Umbilical cord (tissue), 2 donors: ENCODE data around the gene MTA1. TPM values are rescaled to one million over a fixed set of nuclear protein-coding genes. Genes with fewer than 3 reads are reported as not detected.

ENCODE experiments used
- DNase-seq: peaks from one replicate; pipeline ENCODE4 v3.0.0-alpha.2; 2015; ENCODE audit warnings: low spot score
- total RNA-seq: library from RNA; depleted of rRNA; stranded (reverse); fragments of >200 nt; gene quantifications from one replicate; pipeline ENCODE4 v1.2.3, GENCODE V29; 2014; ENCODE audit warnings: low replicate concordance; ENCODE audit not compliant: insufficient read depth

The MTA1 gene
- 30.3 TPM for total RNA-seq

DNA sequence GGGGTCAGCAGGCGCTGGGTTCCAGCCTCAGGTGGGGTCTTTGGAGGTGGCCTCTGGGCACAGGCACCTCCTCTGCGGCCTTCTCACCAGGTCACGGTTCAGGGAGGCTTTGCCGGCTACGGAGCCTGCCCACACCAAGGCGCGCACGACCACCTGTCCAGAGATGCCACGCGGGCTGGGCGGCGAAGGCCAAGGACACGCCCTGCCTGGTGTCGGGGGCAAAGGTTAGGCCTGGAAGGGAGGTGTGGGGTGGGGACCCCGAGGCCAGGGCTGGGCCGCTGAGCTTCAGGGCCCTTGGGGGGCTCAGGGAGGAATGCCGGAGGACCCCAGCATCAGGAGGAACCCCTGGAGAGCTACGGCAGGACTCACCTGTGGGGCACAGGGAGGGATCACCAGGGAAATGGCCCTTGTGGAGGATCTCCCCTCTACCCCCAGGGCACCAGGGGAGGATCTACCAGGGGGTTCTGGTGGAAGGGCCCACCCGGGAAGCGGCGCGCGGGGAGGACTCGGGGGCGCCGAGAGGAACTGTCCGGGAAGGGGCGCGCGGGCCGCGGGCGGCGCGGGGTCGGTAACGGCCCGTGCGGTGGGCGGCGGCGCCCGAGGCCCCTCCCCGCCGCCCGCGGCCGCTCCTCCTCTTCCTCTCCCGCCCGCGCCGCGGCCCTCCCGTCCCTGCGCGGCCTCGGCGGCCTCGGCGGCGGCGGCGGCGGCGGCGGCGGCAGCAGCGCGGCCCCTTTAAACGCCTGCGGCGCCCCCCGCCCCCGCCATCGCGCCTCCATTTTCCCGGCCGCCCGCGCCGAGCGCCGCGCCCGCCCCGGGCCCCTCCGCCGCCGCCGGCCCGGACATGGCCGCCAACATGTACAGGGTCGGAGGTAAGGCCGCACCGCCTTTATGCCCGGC, at the start of gene MTA1:
MTA1 (plus strand) TSS at position 633 of the 897 bp plus-strand sequence; CDS start at position 842, 209 bp downstream.
- peak; percentile 45 for DNase-seq

DNA sequence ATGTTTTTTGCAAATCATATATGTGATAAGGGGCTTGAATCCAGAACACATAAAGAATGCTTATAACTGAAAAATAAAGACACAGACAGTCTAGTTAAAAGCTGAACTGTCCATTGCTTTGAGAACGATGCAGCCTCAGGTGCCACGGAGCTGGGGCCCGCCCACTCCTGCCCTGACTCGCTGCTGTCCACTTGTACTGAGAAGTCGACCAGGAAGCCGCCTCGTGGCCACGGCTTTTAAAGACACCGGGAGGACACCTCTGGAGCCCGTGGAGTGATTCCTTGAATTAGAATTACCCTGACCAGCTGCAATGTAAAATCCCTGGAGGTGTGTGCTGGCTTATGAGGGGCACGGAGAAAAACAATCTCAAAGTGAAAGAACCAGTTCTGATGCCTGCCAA, 45.2 kb upstream of the MTA1 start:
- no peak for DNase-seq

DNA sequence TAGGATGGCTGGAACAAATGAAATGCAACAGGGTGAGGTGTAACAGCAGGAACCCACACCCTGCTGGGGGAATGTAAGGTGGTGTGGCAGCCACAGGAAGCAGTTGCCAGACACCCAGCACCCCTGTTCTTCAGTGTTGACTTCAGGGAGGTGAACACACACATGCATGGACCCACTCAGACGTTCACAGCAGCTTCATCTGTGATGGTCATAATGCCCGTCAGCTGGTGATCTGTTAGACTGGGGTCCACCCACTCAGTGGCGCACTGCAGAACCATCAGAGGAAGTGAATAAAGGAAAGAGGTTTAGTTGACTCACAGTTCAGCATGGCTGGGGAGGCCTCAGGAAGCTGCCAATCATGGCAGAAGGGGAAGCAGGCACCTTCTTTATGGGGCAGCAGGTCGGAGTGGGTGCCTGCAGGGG, 44.0 kb upstream of the MTA1 start:
- DNase-seq = no peak

- no peak for DNase-seq
These were observed 42.8 kb upstream of the MTA1 start for GRCh38 chr14:105376521-105377440.

GRCh38 chr14:105377555-105378182, 42.0 kb upstream of the MTA1 start:
- no peak for DNase-seq

GRCh38 chr14:105378199-105378598, 41.4 kb upstream of the MTA1 start:
- no peak for DNase-seq

DNA sequence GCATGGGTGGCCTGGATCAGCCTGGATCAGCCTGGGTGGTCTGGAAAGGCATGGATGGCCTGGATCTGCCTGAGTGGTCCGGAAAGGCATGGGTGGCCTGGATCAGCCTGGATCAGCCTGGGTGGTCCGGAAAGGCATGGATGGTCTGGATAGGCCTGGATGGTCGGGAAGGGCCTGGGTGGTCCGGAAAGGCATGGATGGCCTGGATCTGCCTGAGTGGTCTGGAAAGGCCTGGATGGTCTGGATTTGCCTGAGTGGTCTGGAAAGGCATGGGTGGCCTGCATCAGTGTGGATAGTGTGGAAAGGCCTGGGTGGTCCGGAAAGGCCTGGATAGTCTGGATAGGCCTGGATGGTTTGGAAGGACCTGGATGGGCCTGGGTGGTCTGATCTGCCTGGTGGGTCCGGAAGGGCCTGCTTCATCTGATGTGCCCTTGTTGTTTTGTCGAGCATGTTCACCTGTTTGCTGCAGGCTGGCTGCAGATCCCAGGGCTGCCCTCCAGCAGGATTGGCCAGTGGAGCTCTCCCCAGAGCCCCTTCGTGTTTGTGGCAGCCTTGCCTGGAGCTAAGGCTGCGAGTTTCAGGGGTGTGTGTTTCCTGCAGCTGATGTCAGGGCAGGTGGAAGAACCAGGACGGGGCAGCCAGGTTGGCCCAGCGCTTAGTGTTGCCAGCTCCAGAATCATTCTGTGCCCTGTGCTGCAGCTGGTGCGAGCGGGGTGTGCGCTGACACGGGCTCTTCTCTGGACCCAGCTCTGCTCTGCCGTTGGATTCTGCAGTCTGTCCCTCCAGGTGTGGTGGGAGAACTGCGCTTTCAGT, 40.5 kb upstream of the MTA1 start:
- DNase-seq = no peak

- DNase-seq = no peak
These were observed 39.7 kb upstream of the MTA1 start for GRCh38 chr14:105379946-105380345.

- no peak for DNase-seq
These were observed 38.9 kb upstream of the MTA1 start for GRCh38 chr14:105380756-105381155.

DNA sequence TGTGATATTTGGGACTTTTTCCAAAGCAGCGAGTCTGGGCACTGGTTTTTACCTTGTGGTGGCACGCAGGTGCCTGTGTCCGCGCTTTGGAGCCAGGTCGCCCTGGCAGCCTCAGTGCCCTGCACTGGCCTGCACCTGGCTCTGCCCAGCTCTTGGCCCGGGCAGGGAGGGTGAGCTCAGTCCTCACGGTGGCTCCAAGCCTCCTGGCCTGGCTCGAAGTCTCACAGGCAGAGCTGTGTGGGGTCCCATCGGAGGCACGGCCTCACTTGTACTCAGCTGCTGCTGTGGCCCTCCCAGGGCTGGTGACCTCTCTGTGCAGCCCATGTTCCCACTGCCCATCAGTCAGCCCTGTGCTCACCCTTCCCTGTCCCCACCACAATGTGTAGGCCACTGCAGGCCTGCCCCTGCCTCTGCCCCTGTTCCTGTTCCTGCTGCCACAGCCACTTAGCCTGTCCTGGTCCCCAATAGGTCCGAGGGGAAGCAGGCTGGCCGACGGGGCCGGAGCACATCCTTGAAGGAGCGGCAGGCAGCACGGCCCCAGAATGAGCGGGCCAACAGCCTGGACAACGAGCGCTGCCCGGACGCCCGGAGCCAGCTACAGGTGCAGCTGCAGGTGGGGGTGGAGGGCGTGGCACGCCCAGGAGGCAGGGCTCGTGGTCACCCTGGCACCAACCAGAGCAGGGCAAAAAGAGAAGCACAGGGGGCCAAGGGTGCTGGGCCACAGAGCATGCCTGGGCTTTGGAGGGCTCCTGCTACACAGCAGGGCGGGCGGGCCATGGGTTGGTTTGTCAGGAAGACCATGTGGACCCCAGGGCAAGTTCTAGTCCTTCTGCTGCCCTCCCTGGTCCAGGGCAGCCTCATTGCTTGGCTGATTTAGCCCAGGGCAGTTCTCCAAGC, 37.9 kb upstream of the MTA1 start:
- no peak for DNase-seq

- DNase-seq = no peak
These were observed 37.1 kb upstream of the MTA1 start for GRCh38 chr14:105382343-105383082.

GRCh38 chr14:105383083-105383730, 36.4 kb upstream of the MTA1 start:
- DNase-seq = no peak

DNA sequence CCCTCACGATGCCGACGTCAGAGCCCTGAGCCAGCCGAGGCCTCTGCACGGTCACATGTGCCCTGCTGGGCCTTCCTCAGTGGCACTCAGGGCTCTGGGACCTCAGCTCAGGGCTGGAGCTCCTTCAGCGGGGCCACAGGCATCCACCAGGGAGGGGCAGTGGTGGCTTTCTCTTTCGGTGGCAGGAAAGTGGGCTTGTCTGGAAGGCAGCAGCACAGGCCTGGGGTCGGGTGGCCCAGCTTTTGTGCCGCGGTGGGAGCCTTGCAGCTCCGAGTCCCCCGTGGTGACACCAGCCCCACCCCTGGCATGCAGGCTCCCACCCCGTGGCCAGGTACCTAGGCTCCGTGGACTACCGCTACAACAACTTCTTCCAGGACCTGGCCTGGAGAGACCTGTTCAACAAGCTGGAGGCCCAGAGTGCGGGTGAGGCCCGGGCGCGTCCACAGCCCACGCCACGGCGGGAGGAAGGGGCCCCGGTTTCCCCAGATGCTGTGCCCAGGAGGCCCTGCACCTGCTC, 35.5 kb upstream of the MTA1 start:
- peak; percentile 28 for DNase-seq

GRCh38 chr14:105384605-105385321, 34.9 kb upstream of the MTA1 start:
- no peak for DNase-seq

GRCh38 chr14:105385322-105385637, 34.3 kb upstream of the MTA1 start:
- DNase-seq = peak; percentile 23

DNA sequence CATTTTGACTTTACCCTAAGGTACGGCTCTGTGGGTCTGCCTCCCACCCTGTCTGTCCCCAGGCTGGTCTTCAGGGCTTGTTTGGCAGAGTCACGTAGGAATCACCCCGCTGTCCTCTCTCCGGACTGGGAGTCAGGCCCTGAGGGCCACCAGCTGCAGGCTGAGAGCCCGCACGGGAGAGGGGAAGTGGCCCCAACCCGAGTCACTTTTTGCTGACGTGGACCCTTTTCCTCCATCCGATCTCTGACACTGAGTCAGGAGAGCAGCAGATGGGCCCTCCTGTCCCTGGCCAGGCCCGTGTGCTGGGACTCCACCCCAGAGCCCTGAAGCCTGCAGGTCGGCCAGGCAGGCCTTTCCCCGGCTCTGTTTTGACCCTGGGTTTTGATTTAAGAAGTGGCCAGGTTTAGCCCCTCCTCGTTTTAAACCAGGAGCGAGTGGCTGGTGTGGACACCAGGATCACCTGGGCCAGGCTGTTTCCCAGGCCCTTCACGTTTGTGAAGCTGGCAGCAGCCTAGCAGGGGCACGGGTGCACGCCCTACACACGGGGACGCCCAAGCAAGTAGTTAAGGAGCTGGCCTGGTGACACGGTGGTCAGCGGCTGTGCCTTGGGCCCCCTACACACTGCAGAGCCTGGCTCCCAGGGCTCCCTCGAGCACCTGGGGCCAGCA, 33.8 kb upstream of the MTA1 start:
- DNase-seq = no peak
